GM10266 (cell line): ENCODE data around the gene RHEX.

Source experiments
- DNase-seq: peaks from one replicate; pipeline ENCODE4 v3.0.0; 2012; ENCODE audit errors: extremely low spot score
- TF ChIP-seq, protein P1 (sequence below): IDR thresholded peaks from 2 replicates; pipeline ENCODE4 v1.5.1; 2012; ENCODE audit warnings: mild to moderate bottlenecking, low read depth; ENCODE audit not compliant: control insufficient read depth, insufficient read depth; ENCODE audit errors: missing control alignments

The RHEX gene

DNA sequence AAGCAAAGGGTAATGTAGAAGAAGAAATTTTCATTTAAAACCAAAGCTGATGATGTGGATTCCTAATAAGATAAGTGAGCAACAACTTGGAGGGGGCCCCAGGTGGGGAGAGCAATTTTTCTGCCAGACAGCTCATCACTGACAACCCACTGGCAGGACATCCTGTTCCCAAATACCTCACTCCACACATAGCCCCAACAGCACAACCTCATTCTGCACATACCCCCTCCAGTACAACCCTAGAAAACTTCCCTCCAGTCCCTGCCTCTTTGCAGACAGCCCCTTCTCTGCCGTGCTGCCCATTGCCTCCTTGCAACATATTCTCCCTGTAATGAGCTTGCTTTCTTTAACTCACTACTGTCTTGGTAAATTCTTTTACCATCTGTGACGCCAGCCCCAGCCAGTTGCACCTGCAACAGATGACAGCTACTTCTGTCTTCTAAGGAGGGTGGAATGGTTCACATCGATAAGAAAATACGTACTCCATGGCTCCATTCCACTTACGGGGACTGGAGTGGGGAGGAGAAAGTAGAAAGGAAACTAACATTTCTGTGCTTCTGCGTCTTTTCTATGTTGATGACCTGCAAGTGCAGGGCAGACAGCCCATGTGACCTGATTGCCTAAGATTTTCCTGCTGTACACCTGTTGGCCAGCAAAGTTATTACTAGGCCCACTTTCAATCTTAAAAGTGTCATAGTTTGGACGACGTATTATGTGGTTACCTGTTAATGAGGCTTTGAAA, 14.7 kb downstream of the RHEX start:
- TF ChIP-seq, protein P1, sequence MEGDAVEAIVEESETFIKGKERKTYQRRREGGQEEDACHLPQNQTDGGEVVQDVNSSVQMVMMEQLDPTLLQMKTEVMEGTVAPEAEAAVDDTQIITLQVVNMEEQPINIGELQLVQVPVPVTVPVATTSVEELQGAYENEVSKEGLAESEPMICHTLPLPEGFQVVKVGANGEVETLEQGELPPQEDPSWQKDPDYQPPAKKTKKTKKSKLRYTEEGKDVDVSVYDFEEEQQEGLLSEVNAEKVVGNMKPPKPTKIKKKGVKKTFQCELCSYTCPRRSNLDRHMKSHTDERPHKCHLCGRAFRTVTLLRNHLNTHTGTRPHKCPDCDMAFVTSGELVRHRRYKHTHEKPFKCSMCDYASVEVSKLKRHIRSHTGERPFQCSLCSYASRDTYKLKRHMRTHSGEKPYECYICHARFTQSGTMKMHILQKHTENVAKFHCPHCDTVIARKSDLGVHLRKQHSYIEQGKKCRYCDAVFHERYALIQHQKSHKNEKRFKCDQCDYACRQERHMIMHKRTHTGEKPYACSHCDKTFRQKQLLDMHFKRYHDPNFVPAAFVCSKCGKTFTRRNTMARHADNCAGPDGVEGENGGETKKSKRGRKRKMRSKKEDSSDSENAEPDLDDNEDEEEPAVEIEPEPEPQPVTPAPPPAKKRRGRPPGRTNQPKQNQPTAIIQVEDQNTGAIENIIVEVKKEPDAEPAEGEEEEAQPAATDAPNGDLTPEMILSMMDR, result no peak

DNA sequence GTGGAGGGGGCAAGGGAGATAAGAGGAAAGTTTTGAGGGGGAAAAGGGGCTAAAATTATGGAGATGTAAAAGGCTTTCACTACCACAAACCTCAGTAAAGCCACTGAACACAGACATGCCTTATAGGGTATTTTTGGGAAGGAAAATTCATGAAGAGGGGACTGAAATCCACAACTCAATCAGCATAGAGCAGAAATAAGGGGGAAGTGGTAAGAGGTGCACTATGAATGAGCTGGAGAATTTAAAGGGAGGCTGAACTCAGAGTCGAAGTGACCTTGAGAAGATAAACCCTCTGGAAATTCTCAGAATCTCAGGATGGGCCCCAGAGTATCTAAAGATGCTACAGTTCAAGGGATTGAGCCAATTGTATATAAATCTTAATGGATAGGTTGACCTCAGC, 15.3 kb downstream of the RHEX start:
- TF ChIP-seq, protein P1, result no peak
- no peak for DNase-seq

More for the DNA sequence above, 14.7 kb downstream of the RHEX start:
- no peak for DNase-seq

DNA sequence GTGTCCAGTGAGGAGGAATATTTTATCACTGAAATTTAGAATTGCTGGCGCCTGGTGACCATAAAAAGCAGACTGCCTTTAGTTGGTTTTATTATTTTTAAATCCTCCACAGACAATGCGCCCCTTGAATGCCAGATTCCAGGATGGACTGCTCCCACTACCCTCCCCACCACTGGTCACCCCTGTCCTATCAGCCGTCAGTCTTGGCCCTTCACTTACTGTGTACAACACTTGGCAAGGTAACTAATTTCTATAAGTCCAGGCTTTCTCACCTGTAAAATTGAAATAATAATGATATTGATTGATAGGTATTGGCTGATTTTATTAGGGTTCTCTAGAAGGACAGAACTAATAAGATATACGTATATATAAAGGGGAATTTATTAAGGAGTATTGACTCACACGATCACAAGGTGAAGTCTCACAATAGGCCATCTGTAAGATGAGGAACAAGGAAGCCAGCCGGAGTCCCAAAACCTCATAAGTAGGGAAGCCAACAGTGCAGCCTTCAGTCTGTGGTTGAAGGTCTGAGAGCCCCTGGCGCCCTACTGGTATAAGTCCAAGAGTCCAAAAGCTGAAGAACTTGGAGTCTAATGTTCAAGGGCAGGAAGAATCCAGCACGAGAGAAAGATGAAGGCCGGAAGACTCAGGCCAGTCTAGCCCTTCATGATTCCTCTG, 17.8 kb downstream of the RHEX start:
- no peak for DNase-seq
- TF ChIP-seq, protein P1, result no peak

DNA sequence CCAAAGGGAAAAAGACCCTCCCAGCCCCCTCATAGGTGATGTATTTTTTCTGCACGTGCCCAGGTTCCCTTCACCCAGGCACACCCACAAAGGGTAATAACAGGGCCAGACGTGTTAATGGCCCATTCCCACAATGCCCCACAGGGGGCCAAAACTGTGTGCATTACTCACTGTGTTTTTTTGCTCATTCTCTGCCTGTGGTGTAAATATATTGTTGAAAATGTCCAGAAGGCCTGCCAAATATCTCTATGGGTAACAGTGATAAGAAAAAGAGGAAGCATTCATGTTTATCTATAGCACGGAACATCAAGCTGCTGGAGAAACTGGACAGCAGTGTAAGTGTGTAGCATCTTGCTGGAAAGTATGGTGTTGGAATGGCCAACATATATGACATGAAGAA, 21.9 kb downstream of the RHEX start:
- DNase-seq, result no peak
- TF ChIP-seq, protein P1, result no peak

DNA sequence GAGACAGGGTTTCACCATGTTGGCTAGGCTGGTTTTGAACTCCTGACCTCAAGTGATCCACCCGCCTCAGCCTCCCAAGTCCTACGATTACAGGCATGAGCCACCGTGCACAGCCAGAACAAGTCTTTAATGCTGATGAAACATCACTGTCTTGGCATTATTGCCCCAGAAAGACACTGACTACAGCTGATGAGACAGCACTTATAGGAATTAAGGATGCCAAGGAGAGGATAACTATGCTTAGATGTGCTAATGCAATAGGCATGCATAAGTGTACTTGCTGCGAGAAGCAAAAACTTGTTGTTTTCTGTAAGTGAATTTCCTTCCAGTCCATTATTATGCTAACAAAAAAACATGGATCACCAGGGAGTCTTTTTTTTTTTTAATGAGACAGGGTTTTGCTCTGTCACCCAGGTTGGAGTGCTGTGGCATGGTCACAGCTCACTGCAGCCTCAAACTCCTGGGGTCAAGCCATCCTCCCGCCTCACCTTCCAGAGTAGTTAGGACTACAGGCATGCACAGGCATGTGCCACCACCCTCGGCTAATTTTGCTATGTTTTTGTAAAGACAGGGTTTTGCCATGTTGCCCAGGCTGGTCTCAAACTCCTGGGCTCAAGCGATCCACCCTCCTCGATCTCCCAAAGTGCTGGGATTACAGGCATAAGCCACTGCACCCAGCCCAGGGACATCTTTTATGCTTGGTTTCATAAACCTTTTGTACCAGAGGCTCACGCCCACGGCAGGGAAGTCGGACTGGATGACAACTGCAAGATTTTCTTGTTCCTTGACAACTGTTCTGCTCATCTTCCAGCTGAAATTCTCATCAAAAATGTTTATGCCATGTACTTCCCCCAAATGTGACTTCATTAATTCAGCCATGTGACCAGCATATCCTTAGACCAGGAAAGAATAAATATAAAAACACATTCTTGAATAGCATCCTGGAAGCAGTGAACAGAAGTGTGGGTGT, 23.1 kb downstream of the RHEX start:
- TF ChIP-seq, protein P1, result no peak
- no peak for DNase-seq

DNA sequence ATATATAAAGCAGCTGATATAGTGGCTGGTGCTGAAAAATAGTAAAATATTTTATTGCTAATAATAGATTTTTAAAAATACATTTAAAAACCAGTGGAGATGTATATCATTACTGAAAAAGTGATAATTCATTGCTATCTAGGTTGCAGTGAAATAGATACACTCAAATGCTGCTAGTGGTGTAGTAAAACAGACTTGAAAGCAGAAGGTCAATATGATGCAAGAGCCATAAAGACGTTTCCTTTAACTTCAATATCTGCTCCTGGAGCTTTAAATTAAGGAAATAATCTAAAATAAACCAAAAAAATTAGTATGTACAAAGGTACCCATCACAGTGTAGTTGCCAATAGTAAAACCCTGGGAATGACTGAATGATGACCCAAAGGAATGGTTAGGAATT, 26.2 kb downstream of the RHEX start:
- DNase-seq, result no peak
- TF ChIP-seq, protein P1, result no peak
